Measurements from ENCODE around the gene GLE1.

DNA sequence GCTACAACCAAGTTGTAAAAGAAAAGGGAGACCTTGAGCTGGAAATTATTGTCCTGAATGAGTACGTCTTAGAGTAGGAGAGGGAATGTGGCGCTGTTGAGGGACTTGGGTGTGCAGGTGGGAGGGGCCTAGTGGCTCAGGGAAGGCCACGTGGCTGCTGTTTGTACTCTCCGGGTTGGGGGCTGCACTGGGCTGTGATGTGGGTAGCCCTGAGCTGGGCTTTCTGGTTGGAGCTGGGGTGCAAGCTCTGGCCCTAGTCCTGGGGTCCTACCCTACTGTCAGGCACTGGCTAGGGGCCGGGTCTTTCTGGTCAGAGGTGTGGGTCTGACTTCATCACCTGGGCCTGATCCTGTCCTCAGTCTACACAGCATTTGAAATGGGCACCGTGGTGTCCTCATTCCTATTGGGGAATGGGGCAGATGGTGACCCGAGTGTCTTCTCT is 19.1 kb upstream of the GLE1 start:
- TF ChIP-seq, protein P1, sequence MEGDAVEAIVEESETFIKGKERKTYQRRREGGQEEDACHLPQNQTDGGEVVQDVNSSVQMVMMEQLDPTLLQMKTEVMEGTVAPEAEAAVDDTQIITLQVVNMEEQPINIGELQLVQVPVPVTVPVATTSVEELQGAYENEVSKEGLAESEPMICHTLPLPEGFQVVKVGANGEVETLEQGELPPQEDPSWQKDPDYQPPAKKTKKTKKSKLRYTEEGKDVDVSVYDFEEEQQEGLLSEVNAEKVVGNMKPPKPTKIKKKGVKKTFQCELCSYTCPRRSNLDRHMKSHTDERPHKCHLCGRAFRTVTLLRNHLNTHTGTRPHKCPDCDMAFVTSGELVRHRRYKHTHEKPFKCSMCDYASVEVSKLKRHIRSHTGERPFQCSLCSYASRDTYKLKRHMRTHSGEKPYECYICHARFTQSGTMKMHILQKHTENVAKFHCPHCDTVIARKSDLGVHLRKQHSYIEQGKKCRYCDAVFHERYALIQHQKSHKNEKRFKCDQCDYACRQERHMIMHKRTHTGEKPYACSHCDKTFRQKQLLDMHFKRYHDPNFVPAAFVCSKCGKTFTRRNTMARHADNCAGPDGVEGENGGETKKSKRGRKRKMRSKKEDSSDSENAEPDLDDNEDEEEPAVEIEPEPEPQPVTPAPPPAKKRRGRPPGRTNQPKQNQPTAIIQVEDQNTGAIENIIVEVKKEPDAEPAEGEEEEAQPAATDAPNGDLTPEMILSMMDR (conservative IDR thresholded peaks at IDR 0.05; ENCODE audit: low read length): no peak
- TF ChIP-seq EZH2phosphoT487 (IDR thresholded peaks at IDR 0.05; ENCODE audit: borderline replicate concordance): no peak
